Breast epithelium (tissue), 3 donors: ENCODE data around the gene OTOG.

Experiments
- POLR2A ChIP-seq: fragments of 450-650 bp; IDR thresholded peaks from one replicate; pipeline ENCODE4 v1.6.1; 2016; ENCODE audit warnings: antibody characterized with exemption, mild to moderate bottlenecking, moderate library complexity
- POLR2AphosphoS5 ChIP-seq, 3 donors: sonication (generic); formaldehyde crosslinking; IDR thresholded peaks; one replicate each; pipeline ENCODE4 v1.6.1; 2017; ENCODE audit warnings: antibody characterized with exemption in 3 of 3
- TF ChIP-seq, protein P1 (sequence below), 3 donors: fragments of 450-650 bp; IDR thresholded peaks; one replicate each; pipeline ENCODE4 v1.5.1; 2016 to 2017; ENCODE audit warnings: antibody characterized with exemption in 3 of 3, mild to moderate bottlenecking in 3 of 3, moderate library complexity in 3 of 3

DNA sequence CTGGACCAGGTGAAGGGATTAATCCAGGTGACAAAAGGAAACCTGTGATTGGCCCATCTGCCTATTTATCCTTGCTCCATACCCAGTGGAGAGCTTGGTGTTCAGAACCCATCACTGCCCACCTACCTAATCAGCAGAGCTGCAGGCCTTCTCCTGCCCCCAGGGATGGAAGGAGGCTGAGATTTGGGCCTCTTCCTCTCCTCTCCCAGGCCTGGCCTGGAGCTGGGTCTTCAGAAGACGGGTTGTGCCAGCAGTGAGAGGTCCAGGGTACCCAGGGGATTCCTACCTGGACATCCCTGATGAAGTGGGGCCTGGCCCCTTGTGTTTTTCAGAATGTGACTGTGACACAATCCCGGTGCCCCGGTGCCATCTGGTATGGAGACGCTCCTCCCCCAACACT lies 92.0 kb downstream of the OTOG start:
- TF ChIP-seq POLR2A, result no peak
- TF ChIP-seq, protein P1, sequence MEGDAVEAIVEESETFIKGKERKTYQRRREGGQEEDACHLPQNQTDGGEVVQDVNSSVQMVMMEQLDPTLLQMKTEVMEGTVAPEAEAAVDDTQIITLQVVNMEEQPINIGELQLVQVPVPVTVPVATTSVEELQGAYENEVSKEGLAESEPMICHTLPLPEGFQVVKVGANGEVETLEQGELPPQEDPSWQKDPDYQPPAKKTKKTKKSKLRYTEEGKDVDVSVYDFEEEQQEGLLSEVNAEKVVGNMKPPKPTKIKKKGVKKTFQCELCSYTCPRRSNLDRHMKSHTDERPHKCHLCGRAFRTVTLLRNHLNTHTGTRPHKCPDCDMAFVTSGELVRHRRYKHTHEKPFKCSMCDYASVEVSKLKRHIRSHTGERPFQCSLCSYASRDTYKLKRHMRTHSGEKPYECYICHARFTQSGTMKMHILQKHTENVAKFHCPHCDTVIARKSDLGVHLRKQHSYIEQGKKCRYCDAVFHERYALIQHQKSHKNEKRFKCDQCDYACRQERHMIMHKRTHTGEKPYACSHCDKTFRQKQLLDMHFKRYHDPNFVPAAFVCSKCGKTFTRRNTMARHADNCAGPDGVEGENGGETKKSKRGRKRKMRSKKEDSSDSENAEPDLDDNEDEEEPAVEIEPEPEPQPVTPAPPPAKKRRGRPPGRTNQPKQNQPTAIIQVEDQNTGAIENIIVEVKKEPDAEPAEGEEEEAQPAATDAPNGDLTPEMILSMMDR (IDR thresholded peaks at IDR 0.05), result no peak
- no peak for TF ChIP-seq POLR2AphosphoS5 (IDR thresholded peaks at IDR 0.05)
